Ascending aorta (tissue), 2 donors: ENCODE results near the gene RHOU. TPM values are rescaled to one million over a fixed set of nuclear protein-coding genes. Genes with fewer than 3 reads are reported as not detected.

Experiments
- DNase-seq, 2 donors: peaks; one replicate each; pipeline ENCODE4 v3.0.0-alpha.2; 2019; ENCODE audit warnings: low spot score in 2 of 2
- H3K27ac ChIP-seq, 2 donors: fragments of 200-600 bp; sonication (generic); one replicate each; pipeline ENCODE4 v1.5.1; 2016 to 2017; ENCODE audit warnings: mild to moderate bottlenecking in 1 of 2
- H3K27me3 ChIP-seq: fragments of 200-600 bp; sonication (generic); one replicate; pipeline ENCODE4 v1.5.1; 2017
- H3K36me3 ChIP-seq, 2 donors: fragments of 200-600 bp; sonication (generic); one replicate each; pipeline ENCODE4 v1.5.1; 2016
- H3K4me1 ChIP-seq, 2 donors: fragments of 200-600 bp; sonication (generic); one replicate each; pipeline ENCODE4 v1.5.1; 2016 to 2017; ENCODE audit warnings: mild to moderate bottlenecking in 1 of 2
- H3K4me3 ChIP-seq, 2 donors: fragments of 200-600 bp; sonication (generic); one replicate each; pipeline ENCODE4 v1.5.1; 2016 to 2017; ENCODE audit warnings: mild to moderate bottlenecking in 1 of 2
- H3K9me3 ChIP-seq, 2 donors: fragments of 200-600 bp; sonication (generic); one replicate each; pipeline ENCODE4 v1.5.1; 2016
- CTCF ChIP-seq, 3 experiments: fragments of 200-600 bp in 2 of 3; fragments of 450-650 bp in 1 of 3; sonication (generic) in 2 of 3; IDR thresholded peaks; one replicate each; pipeline ENCODE4 v1.5.1; 2016 to 2019; ENCODE audit warnings: antibody characterized with exemption in 3 of 3, mild to moderate bottlenecking in 1 of 3, moderate library complexity in 1 of 3
- intact Hi-C: fragments of 100-400 bp; cut with DNase I; formaldehyde crosslinking; loops from one replicate; pipeline ENCODE4 v1.15.1; 2023
- total RNA-seq: library from RNA; depleted of rRNA; stranded (reverse); fragments of >200 nt; gene quantifications from one replicate; pipeline ENCODE4 v1.1.0, GENCODE V29; 2016

The RHOU gene
- total RNA-seq, 1 donor from 2014 or later, result 27.7 TPM

- no peaks in the 10 kb centered on the region for H3K36me3 ChIP-seq
- no peaks in the 10 kb centered on the region for H3K27me3 ChIP-seq
- TF ChIP-seq CTCF (IDR thresholded peaks at IDR 0.05), result no peak
- no peaks in the 10 kb centered on the region for H3K9me3 ChIP-seq
- no peak overlapping the region for H3K4me3 ChIP-seq
- intact Hi-C loops, result no loop called here
- no peaks in the 10 kb centered on the region for H3K4me1 ChIP-seq
- H3K27ac ChIP-seq, result no peak overlapping the region
- no peak for DNase-seq
Measured at GRCh38 chr1:228717081-228717480, 18.2 kb upstream of the RHOU start.

- H3K4me3 ChIP-seq, result no peak overlapping the region
- H3K9me3 ChIP-seq, result no peaks in the 10 kb centered on the region
- intact Hi-C loops, result no loop called here
- H3K27ac ChIP-seq, result no peak overlapping the region
- no peaks in the 10 kb centered on the region for H3K27me3 ChIP-seq
- H3K4me1 ChIP-seq, result no peaks in the 10 kb centered on the region
- DNase-seq, result no peak
- H3K36me3 ChIP-seq, result no peaks in the 10 kb centered on the region
- no peak for TF ChIP-seq CTCF (IDR thresholded peaks at IDR 0.05)
Measured at GRCh38 chr1:228721407-228721806, 13.9 kb upstream of the RHOU start.

GRCh38 chr1:228723287-228723686 is 12.0 kb upstream of the RHOU start:
- no peak for DNase-seq
- no peak overlapping the region for H3K27ac ChIP-seq
- no peaks in the 10 kb centered on the region for H3K9me3 ChIP-seq
- intact Hi-C loops, result no loop called here
- no peak for TF ChIP-seq CTCF (IDR thresholded peaks at IDR 0.05)
- H3K27me3 ChIP-seq, result no peaks in the 10 kb centered on the region
- no peaks in the 10 kb centered on the region for H3K36me3 ChIP-seq
- H3K4me3 ChIP-seq, result no peak overlapping the region
- no peaks in the 10 kb centered on the region for H3K4me1 ChIP-seq

- Histone ChIP-seq H3K4me1 (no peaks in the 10 kb centered on the region), H3K27ac (no peak overlapping the region), H3K4me3 (no peak overlapping the region), H3K36me3 (no peaks in the 10 kb centered on the region), H3K27me3 (no peaks in the 10 kb centered on the region), H3K9me3 (no peaks in the 10 kb centered on the region)
- no peak for DNase-seq
- intact Hi-C loops, result no loop called here
- no peak for TF ChIP-seq CTCF (IDR thresholded peaks at IDR 0.05)
Measured at GRCh38 chr1:228723921-228724320, 11.4 kb upstream of the RHOU start.

- no peak overlapping the region for H3K27ac ChIP-seq
- H3K4me1 ChIP-seq, result no peaks in the 10 kb centered on the region
- DNase-seq, result no peak
- H3K4me3 ChIP-seq, result no peak overlapping the region
- no peak for TF ChIP-seq CTCF (IDR thresholded peaks at IDR 0.05)
- no peaks in the 10 kb centered on the region for H3K27me3 ChIP-seq
- intact Hi-C loops, result no loop called here
- no peaks in the 10 kb centered on the region for H3K9me3 ChIP-seq
- no peaks in the 10 kb centered on the region for H3K36me3 ChIP-seq
Measured at GRCh38 chr1:228725178-228725577, 10.1 kb upstream of the RHOU start.

- no peaks in the 10 kb centered on the region for H3K36me3 ChIP-seq
Measured at GRCh38 chr1:228727681-228728171, 7.6 kb upstream of the RHOU start.

More at GRCh38 chr1:228727681-228728171, 7.6 kb upstream of the RHOU start:
- no peak overlapping the region for H3K27ac ChIP-seq
- intact Hi-C loops, result no loop called here
- no peak for TF ChIP-seq CTCF (IDR thresholded peaks at IDR 0.05)
- no peaks in the 10 kb centered on the region for H3K9me3 ChIP-seq
- H3K4me3 ChIP-seq, result no peak overlapping the region
- no peaks in the 10 kb centered on the region for H3K27me3 ChIP-seq
- H3K4me1 ChIP-seq, result no peaks in the 10 kb centered on the region
- no peak for DNase-seq
